HG03045 (cell line): Measurements from ENCODE around the gene TRIO.

Experiments used
- ATAC-seq: cut with Tn5 transposase; IDR thresholded peaks from one replicate; pipeline ENCODE4 v1.9.1; 2021; ENCODE audit warnings: mild to moderate bottlenecking, moderate library complexity; ENCODE audit not compliant: unreplicated experiment

The TRIO gene

GRCh38 chr5:14240359-14240758 lies 97.2 kb downstream of the TRIO start:
- no peak for ATAC-seq

GRCh38 chr5:14241141-14241540 lies 98.0 kb downstream of the TRIO start:
- ATAC-seq = no peak

GRCh38 chr5:14242447-14242846 lies 99.3 kb downstream of the TRIO start:
- no peak for ATAC-seq

- ATAC-seq = no peak
These were observed 99.8 kb downstream of the TRIO start for GRCh38 chr5:14242871-14243383.

GRCh38 chr5:14243766-14244165 lies 100.6 kb downstream of the TRIO start:
- ATAC-seq = no peak

GRCh38 chr5:14244721-14245120 lies 101.6 kb downstream of the TRIO start:
- no peak for ATAC-seq

GRCh38 chr5:14245132-14245925 lies 102.2 kb downstream of the TRIO start:
- ATAC-seq = no peak

GRCh38 chr5:14246350-14247053 lies 103.4 kb downstream of the TRIO start:
- ATAC-seq = no peak

GRCh38 chr5:14247054-14247386 lies 103.9 kb downstream of the TRIO start:
- no peak for ATAC-seq

- ATAC-seq = no peak
These were observed 106.3 kb downstream of the TRIO start for GRCh38 chr5:14249258-14250082.

- no peak for ATAC-seq
These were observed 107.0 kb downstream of the TRIO start for GRCh38 chr5:14250084-14250695.

- ATAC-seq = peak; percentile 27
These were observed 107.9 kb downstream of the TRIO start for GRCh38 chr5:14250748-14251701.

- ATAC-seq = peak; percentile 44
These were observed 108.6 kb downstream of the TRIO start for GRCh38 chr5:14251733-14252132.

GRCh38 chr5:14252793-14253192 lies 109.7 kb downstream of the TRIO start:
- ATAC-seq = no peak

- no peak for ATAC-seq
These were observed 111.5 kb downstream of the TRIO start for GRCh38 chr5:14254686-14255085.

- ATAC-seq = no peak
These were observed 113.0 kb downstream of the TRIO start for GRCh38 chr5:14256026-14256690.

- no peak for ATAC-seq
These were observed 113.7 kb downstream of the TRIO start for GRCh38 chr5:14256756-14257393.

GRCh38 chr5:14257995-14258403 lies 114.9 kb downstream of the TRIO start:
- peak; percentile 74 for ATAC-seq

- no peak for ATAC-seq
These were observed 115.7 kb downstream of the TRIO start for GRCh38 chr5:14258840-14259239.
